PC-9 (cell line): ENCODE measurements around the gene LRTM1. TPM values are rescaled to one million over a fixed set of nuclear protein-coding genes. Genes with fewer than 3 reads are reported as not detected.

Source experiments
- BruUV-seq: library from RNA; stranded (reverse); fragments of 400-500 nt; replicated peaks from 2 replicates; lab custom pipeline; 2021; lab: Mats Ljungman, UMichigan
- CTCF ChIA-PET: fragments of 300-600 bp; sonication (Branson Sonifier 250); formaldehyde crosslinking; loops from one replicate; lab custom pipeline; 2022; ENCODE audit warnings: antibody characterized with exemption; lab: Charles Lee
- POLR2A ChIA-PET: fragments of 300-600 bp; sonication (Branson Sonifier 250); formaldehyde crosslinking; loops from one replicate; lab custom pipeline; 2022; ENCODE audit warnings: antibody characterized with exemption; ENCODE audit not compliant: unreplicated experiment; lab: Charles Lee
- DNase-seq, 2 experiments: peaks; one replicate each; pipeline versions ENCODE4 v3.0.0 to v3.0.0-alpha.2; 2015 to 2022; ENCODE audit warnings: mixed read lengths in 1 of 2
- H2AFZ ChIP-seq: fragments of 200-600 bp; sonication (generic); 2 replicates; pipeline ENCODE4 v1.8.1; 2017; ENCODE audit warnings: antibody characterized with exemption
- H3F3A ChIP-seq: fragments of 200-600 bp; sonication (generic); 2 replicates; pipeline ENCODE4 v1.8.1; 2017; ENCODE audit warnings: antibody characterized with exemption, mild to moderate bottlenecking, low read depth; ENCODE audit not compliant: insufficient read depth
- H3K27ac ChIP-seq: fragments of 200-600 bp; sonication (generic); 2 replicates; pipeline ENCODE4 v1.6.1; 2016; ENCODE audit warnings: mixed run types
- H3K27me3 ChIP-seq: fragments of 200-600 bp; sonication (generic); 2 replicates; pipeline ENCODE4 v1.6.1; 2016; ENCODE audit warnings: low read depth, mixed run types; ENCODE audit not compliant: insufficient read depth
- H3K36me3 ChIP-seq: fragments of 200-600 bp; sonication (generic); 2 replicates; pipeline ENCODE4 v1.6.1; 2016; ENCODE audit warnings: low read depth, mixed run types
- H3K4me1 ChIP-seq: fragments of 200-600 bp; sonication (generic); replicated peaks from 2 replicates; pipeline ENCODE4 v1.6.1; 2016; ENCODE audit warnings: mixed run types; ENCODE audit not compliant: insufficient read depth
- H3K4me2 ChIP-seq: fragments of 200-600 bp; sonication (generic); 2 replicates; pipeline ENCODE4 v1.6.1; 2017; ENCODE audit warnings: mixed run types
- H3K4me3 ChIP-seq: fragments of 200-600 bp; sonication (generic); 2 replicates; pipeline ENCODE4 v1.6.1; 2016; ENCODE audit warnings: mixed run types
- H3K79me2 ChIP-seq: fragments of 200-600 bp; sonication (generic); 2 replicates; pipeline ENCODE4 v1.6.1; 2017; ENCODE audit warnings: low read depth, mixed run types
- H3K9me2 ChIP-seq: fragments of 200-600 bp; sonication (generic); 2 replicates; pipeline ENCODE4 v1.8.1; 2017; ENCODE audit warnings: mild to moderate bottlenecking; ENCODE audit not compliant: insufficient read depth
- H3K9me3 ChIP-seq: fragments of 200-600 bp; sonication (generic); 2 replicates; pipeline ENCODE4 v1.8.1; 2016; ENCODE audit warnings: low read depth; ENCODE audit not compliant: insufficient read depth
- H4K20me1 ChIP-seq: fragments of 200-600 bp; sonication (generic); 2 replicates; pipeline ENCODE4 v1.8.1; 2017; ENCODE audit not compliant: insufficient read depth
- CTCF ChIP-seq: fragments of 200-600 bp; sonication (generic); conservative IDR thresholded peaks from 2 replicates; pipeline ENCODE4 v1.6.1; 2017; ENCODE audit warnings: mixed run types, antibody characterized with exemption, mild to moderate bottlenecking, moderate library complexity
- EZH2 ChIP-seq: fragments of 200-600 bp; sonication (generic); IDR thresholded peaks from 2 replicates; pipeline ENCODE4 v1.8.0; 2017; ENCODE audit warnings: antibody characterized with exemption, low read depth
- intact Hi-C: fragments of 100-400 bp; cut with micrococcal nuclease; formaldehyde crosslinking; loops from one replicate; pipeline ENCODE4 v1.10.0; 2022; ENCODE audit not compliant: unreplicated experiment
- total RNA-seq: library from RNA; stranded (reverse); gene quantifications from 2 replicates; pipeline ENCODE4 v1.2.3, GENCODE V29; 2021

Gene LRTM1
- total RNA-seq, 1 experiment from 2014 or later: not detected

GRCh38 chr3:54935869-54936268 is 8.0 kb upstream of the LRTM1 start:
- no peak for TF ChIP-seq CTCF
- no peak for TF ChIP-seq EZH2
- no peak overlapping the region for H3K27ac ChIP-seq
- no peaks in the 10 kb centered on the region for H3K27me3 ChIP-seq
- POLR2A ChIA-PET: no interaction called here
- intact Hi-C loops: no loop called here
- no peak for DNase-seq
- H3K4me2 ChIP-seq: no peak overlapping the region
- no peaks in the 10 kb centered on the region for H3K9me3 ChIP-seq
- no peak overlapping the region for H2AFZ ChIP-seq
- H3K79me2 ChIP-seq: no peaks in the 10 kb centered on the region
- H3K4me3 ChIP-seq: no peak overlapping the region
- H3F3A ChIP-seq: no peaks in the 10 kb centered on the region
- BruUV-seq: no TSS peak
- H3K9me2 ChIP-seq: no peaks in the 10 kb centered on the region
- CTCF ChIA-PET: interaction anchor here (0.5 kb wide), 1 partner anchor 690 kb away, joined by 6 read pairs; no protein-coding TSS in a partner anchor
- H3K4me1 ChIP-seq: no peaks in the 10 kb centered on the region
- H3K36me3 ChIP-seq: no peaks in the 10 kb centered on the region
- no peaks in the 10 kb centered on the region for H4K20me1 ChIP-seq

GRCh38 chr3:54932606-54933005 is 4.7 kb upstream of the LRTM1 start:
- Histone ChIP-seq H3K36me3 (no peaks in the 10 kb centered on the region), H3K9me2 (no peaks in the 10 kb centered on the region), H2AFZ (no peak overlapping the region), H3K4me3 (no peak overlapping the region), H3K9me3 (no peaks in the 10 kb centered on the region), H3K79me2 (no peaks in the 10 kb centered on the region), H3K27me3 (no peaks in the 10 kb centered on the region), H3F3A (no peaks in the 10 kb centered on the region), H3K4me2 (no peak overlapping the region), H3K27ac (no peak overlapping the region), H4K20me1 (no peaks in the 10 kb centered on the region), H3K4me1 (no peaks in the 10 kb centered on the region)
- TF ChIP-seq EZH2 (no peak), CTCF (no peak)
- ChIA-PET CTCF (no interaction called here), POLR2A (no interaction called here)
- intact Hi-C loops: no loop called here
- no peak for DNase-seq
- BruUV-seq: no TSS peak

- H3K9me3 ChIP-seq: no peaks in the 10 kb centered on the region
- no peak overlapping the region for H3K4me2 ChIP-seq
- no peak for DNase-seq
- POLR2A ChIA-PET: no interaction called here
- intact Hi-C loops: no loop called here
- no peaks in the 10 kb centered on the region for H4K20me1 ChIP-seq
- no peaks in the 10 kb centered on the region for H3K9me2 ChIP-seq
- no peaks in the 10 kb centered on the region for H3K36me3 ChIP-seq
- no peak overlapping the region for H3K4me3 ChIP-seq
- H3K79me2 ChIP-seq: no peaks in the 10 kb centered on the region
- no peak overlapping the region for H3K27ac ChIP-seq
- no peaks in the 10 kb centered on the region for H3K4me1 ChIP-seq
- CTCF ChIA-PET: no interaction called here
- no peak overlapping the region for H2AFZ ChIP-seq
- no peaks in the 10 kb centered on the region for H3F3A ChIP-seq
- BruUV-seq: no TSS peak
- TF ChIP-seq CTCF: no peak
- TF ChIP-seq EZH2: no peak
- H3K27me3 ChIP-seq: no peaks in the 10 kb centered on the region
These were observed 3.3 kb upstream of the LRTM1 start for GRCh38 chr3:54931182-54931581.
